HCT116 (cell line): ENCODE results near the gene MRPS5. TPM values are rescaled to one million over a fixed set of nuclear protein-coding genes. Genes with fewer than 3 reads are reported as not detected.

Experiments used
- ATAC-seq: fragments of 200-7000 bp; cut with Tn5 transposase; 2 replicates; pipeline ENCODE4 v1.9.1; 2020; ENCODE audit warnings: mild to moderate bottlenecking, moderate library complexity
- BruUV-seq: library from RNA; stranded (reverse); fragments of 400-500 nt; replicated peaks from 2 replicates; lab custom pipeline; 2021; lab: Mats Ljungman, UMichigan
- CTCF ChIA-PET: fragments of 300-600 bp; sonication (Branson Sonifier 250); formaldehyde crosslinking; loops from one replicate; lab custom pipeline; 2021; ENCODE audit warnings: antibody characterized with exemption; lab: Charles Lee
- POLR2A ChIA-PET: fragments of 300-600, 350-600 bp; sonication (Branson Sonifier 250); formaldehyde crosslinking; loops from one replicate; lab custom pipeline; 2021; ENCODE audit warnings: antibody characterized with exemption; lab: Charles Lee
- RAD21 ChIA-PET, 2 experiments: fragments of 300-600 bp; sonication (Branson Sonifier 250); formaldehyde crosslinking; loops; one replicate each; lab custom pipeline; 2023; ENCODE audit warnings: low total read pairs in 2 of 2; ENCODE audit not compliant: uncharacterized antibody in 2 of 2, unreplicated experiment in 2 of 2, low non-redundant PET in 1 of 2; lab: Charles Lee
- DNase-seq: peaks from one replicate; pipeline ENCODE4 v3.0.0-alpha.2; 2010; ENCODE audit warnings: low read depth, low spot score
- H2AFZ ChIP-seq: fragments of 200-600 bp; shearing (Covaris generic), sonication (generic); 2 replicates; pipeline ENCODE4 v1.6.1; 2017; ENCODE audit warnings: low read depth, mixed run types, mixed read lengths, antibody characterized with exemption, low read length; ENCODE audit not compliant: poor library complexity, severe bottlenecking
- H3K27ac ChIP-seq: 2 replicates; pipeline ENCODE4 v1.5.1; 2012; ENCODE audit warnings: low read depth, low read length
- H3K27me3 ChIP-seq: fragments of 200-600 bp; sonication (generic); 2 replicates; pipeline ENCODE4 v1.6.1; 2016; ENCODE audit warnings: mixed run types, low read length, mixed read lengths; ENCODE audit not compliant: insufficient read depth
- H3K36me3 ChIP-seq, 2 experiments: fragments of 200-500 bp in 1 of 2; fragments of 200-600 bp in 1 of 2; sonication (Bioruptor generic) in 1 of 2; sonication (generic) in 1 of 2; 2 replicates each; pipeline versions ENCODE4 v1.5.1 to v1.6.1; 2014 to 2016; ENCODE audit warnings: low read length in 2 of 2, inconsistent platforms in 1 of 2, mixed read lengths in 1 of 2, mixed run types in 1 of 2; ENCODE audit not compliant: insufficient read depth in 2 of 2, control insufficient read depth in 1 of 2
- H3K4me1 ChIP-seq, 2 experiments: fragments of 200-600 bp in 1 of 2; sonication (generic) in 1 of 2; 2 replicates each; pipeline versions ENCODE4 v1.5.1 to v1.6.1; 2012 to 2017; ENCODE audit warnings: low read length in 2 of 2, inconsistent platforms in 1 of 2, mild to moderate bottlenecking in 1 of 2, mixed read lengths in 1 of 2, mixed run types in 1 of 2, moderate library complexity in 1 of 2; ENCODE audit not compliant: insufficient read depth in 2 of 2, control insufficient read depth in 1 of 2
- H3K4me2 ChIP-seq: fragments of 200-600 bp; sonication (generic); 2 replicates; pipeline ENCODE4 v1.6.1; 2017; ENCODE audit warnings: mixed run types, low read length, mixed read lengths
- H3K4me3 ChIP-seq, 2 experiments: fragments of 200-600 bp in 1 of 2; sonication (generic) in 1 of 2; replicated peaks in 1 of 2; 2 replicates each; pipeline ENCODE4 v1.5.1; 2011 to 2016; ENCODE audit warnings: low read length in 2 of 2, control low read depth in 1 of 2, low read depth in 1 of 2, mild to moderate bottlenecking in 1 of 2, mixed read lengths in 1 of 2, mixed run types in 1 of 2
- H3K79me2 ChIP-seq: fragments of 200-600 bp; sonication (generic); 2 replicates; pipeline ENCODE4 v1.6.1; 2017; ENCODE audit warnings: mild to moderate bottlenecking, mixed run types, low read length, moderate library complexity, mixed read lengths; ENCODE audit not compliant: insufficient read depth
- H3K9ac ChIP-seq: fragments of 200-600 bp; sonication (generic); 2 replicates; pipeline ENCODE4 v1.6.1; 2016; ENCODE audit warnings: low read length, mixed read lengths
- H3K9me2 ChIP-seq: fragments of 200-600 bp; sonication (generic), shearing (Covaris generic); 2 replicates; pipeline ENCODE4 v1.6.1; 2017; ENCODE audit warnings: mixed run types, mild to moderate bottlenecking, moderate library complexity; ENCODE audit not compliant: insufficient read depth
- H3K9me3 ChIP-seq, 2 experiments: fragments of 200-500 bp in 1 of 2; fragments of 200-600 bp in 1 of 2; sonication (Bioruptor generic) in 1 of 2; sonication (generic) in 1 of 2; 2 replicates each; pipeline ENCODE4 v1.6.1; 2014 to 2017; ENCODE audit warnings: low read length in 2 of 2, mixed read lengths in 2 of 2, inconsistent platforms in 1 of 2, low read depth in 1 of 2, mild to moderate bottlenecking in 1 of 2, mixed run types in 1 of 2, moderate library complexity in 1 of 2; ENCODE audit not compliant: control insufficient read depth in 1 of 2, insufficient read depth in 1 of 2
- H4K20me1 ChIP-seq: fragments of 200-600 bp; sonication (generic), shearing (Covaris generic); 2 replicates; pipeline ENCODE4 v1.6.1; 2017; ENCODE audit warnings: mixed run types, mild to moderate bottlenecking, moderate library complexity; ENCODE audit not compliant: insufficient read depth
- ATF3 ChIP-seq: IDR thresholded peaks from 2 replicates; pipeline ENCODE4 v1.6.1; 2012
- CBX3 ChIP-seq: IDR thresholded peaks from 2 replicates; pipeline ENCODE4 v1.6.1; 2012; ENCODE audit warnings: low read depth
- CEBPB ChIP-seq: IDR thresholded peaks from 2 replicates; pipeline ENCODE4 v1.6.1; 2012; ENCODE audit warnings: low read depth
- CTCF ChIP-seq, 3 experiments: fragments of 200-600 bp in 1 of 3; sonication (generic) in 1 of 3; IDR thresholded peaks in 2 of 3; conservative IDR thresholded peaks in 1 of 3; 2 replicates each; pipeline ENCODE4 v1.5.1; 2012 to 2017; ENCODE audit warnings: low read depth in 2 of 3, low read length in 2 of 3, antibody characterized with exemption in 1 of 3, borderline replicate concordance in 1 of 3, control low read depth in 1 of 3, mild to moderate bottlenecking in 1 of 3, mixed read lengths in 1 of 3, mixed run types in 1 of 3, moderate library complexity in 1 of 3; ENCODE audit not compliant: insufficient read depth in 1 of 3
- ELF1 ChIP-seq: IDR thresholded peaks from 2 replicates; pipeline ENCODE4 v1.6.1; 2012; ENCODE audit warnings: low read depth, borderline replicate concordance
- EZH2 ChIP-seq: fragments of 200-600 bp; sonication (generic); IDR thresholded peaks from 2 replicates; pipeline ENCODE4 v1.6.1; 2017; ENCODE audit warnings: antibody characterized with exemption, mixed run types
- EZH2phosphoT487 ChIP-seq: fragments of 200-600 bp; IDR thresholded peaks from 2 replicates; pipeline ENCODE4 v1.6.1; 2018; ENCODE audit warnings: antibody characterized with exemption, borderline replicate concordance
- FOSL1 ChIP-seq: IDR thresholded peaks from 2 replicates; pipeline ENCODE4 v1.6.1; 2012; ENCODE audit warnings: low read depth
- MAX ChIP-seq: IDR thresholded peaks from 2 replicates; pipeline ENCODE4 v1.6.1; 2012
- POLR2A ChIP-seq: IDR thresholded peaks from 2 replicates; pipeline ENCODE4 v1.7.0; 2011; ENCODE audit warnings: borderline replicate concordance; ENCODE audit not compliant: insufficient read depth, insufficient read length; ENCODE audit errors: extremely low read depth
- RAD21 ChIP-seq: IDR thresholded peaks from 2 replicates; pipeline ENCODE4 v1.6.1; 2012; ENCODE audit warnings: low read depth, mild to moderate bottlenecking
- SIN3A ChIP-seq: IDR thresholded peaks from 2 replicates; pipeline ENCODE4 v1.6.1; 2012; ENCODE audit warnings: low read depth
- SP1 ChIP-seq: IDR thresholded peaks from 2 replicates; pipeline ENCODE4 v1.6.1; 2012; ENCODE audit warnings: low read depth
- SRF ChIP-seq: IDR thresholded peaks from 2 replicates; pipeline ENCODE4 v1.6.1; 2012; ENCODE audit warnings: low read depth
- TCF7L2 ChIP-seq: IDR thresholded peaks from 2 replicates; pipeline ENCODE4 v1.7.0; 2011; ENCODE audit warnings: borderline replicate concordance, inconsistent platforms; ENCODE audit not compliant: insufficient read depth, insufficient read length; ENCODE audit errors: extremely low read depth
- YY1 ChIP-seq: IDR thresholded peaks from 2 replicates; pipeline ENCODE4 v1.6.1; 2011; ENCODE audit warnings: low read length, low read depth, moderate library complexity, mild to moderate bottlenecking; ENCODE audit not compliant: insufficient replicate concordance; ENCODE audit errors: extremely low read depth
- ZFX ChIP-seq: fragments of 450-650 bp; IDR thresholded peaks from 2 replicates; pipeline ENCODE4 v1.6.1; 2017
- ZNF274 ChIP-seq: fragments of 200-500 bp; sonication (Bioruptor generic); IDR thresholded peaks from 2 replicates; pipeline ENCODE4 v1.6.1; 2014; ENCODE audit warnings: mild to moderate bottlenecking, low read depth, low read length, inconsistent platforms
- intact Hi-C: fragments of 100-400 bp; cut with micrococcal nuclease; formaldehyde crosslinking; loops from 2 replicates; pipeline ENCODE4 v1.10.0; 2022
- total RNA-seq: library from RNA; stranded (reverse); gene quantifications from one replicate; pipeline ENCODE4 v1.2.1, GENCODE V29; 2021; ENCODE audit not compliant: unreplicated experiment

MRPS5 gene
- total RNA-seq, 1 experiment from 2014 or later: 70.6 TPM

- no peaks in the 10 kb centered on the region for H3K79me2 ChIP-seq
- no peaks in the 10 kb centered on the region for H3K36me3 ChIP-seq
- TF ChIP-seq ZFX (no peak), EZH2phosphoT487 (no peak), MAX (no peak), SRF (no peak), TCF7L2 (no peak), CEBPB (no peak), POLR2A (no peak), ZNF274 (no peak), SIN3A (no peak), CTCF (IDR thresholded peaks at IDR 0.05 in 2 of 3, conservative IDR thresholded peaks at IDR 0.05 in 1 of 3; ENCODE audit: borderline replicate concordance in 1 of 3, insufficient read depth in 1 of 3, low read depth in 2 of 3, low read length in 2 of 3) (no peak), CBX3 (no peak), YY1 (no peak), ELF1 (no peak), ATF3 (no peak), RAD21 (no peak), FOSL1 (no peak), EZH2 (no peak), SP1 (no peak)
- no peak overlapping the region for H3K4me2 ChIP-seq
- H3K9ac ChIP-seq: no peak overlapping the region
- ChIA-PET POLR2A (no interaction called here), RAD21 (no interaction called here), CTCF (interaction anchor here (2.0 kb wide), 1 partner anchor 41 kb away, joined by 18 read pairs; no protein-coding TSS in a partner anchor)
- ATAC-seq: no peak
- H2AFZ ChIP-seq: no peak overlapping the region
- no peaks in the 10 kb centered on the region for H3K9me2 ChIP-seq
- H4K20me1 ChIP-seq: no peaks in the 10 kb centered on the region
- H3K4me3 ChIP-seq: no peak overlapping the region
- no peak for DNase-seq
- BruUV-seq: no TSS peak
- no peak overlapping the region for H3K27ac ChIP-seq
- H3K27me3 ChIP-seq: 0 out of 2 replicates have a peak, but pooled peaks cover 6% of the 10 kb centered on the region
- intact Hi-C loops: no loop called here
- H3K4me1 ChIP-seq: peaks cover 5 to 15% of the 10 kb centered on the region in 2 experiments; a peak in 3 of 4 replicates
- no peaks in the 10 kb centered on the region for H3K9me3 ChIP-seq
Observed at GRCh38 chr2:95074663-95075439, 46.8 kb downstream of the MRPS5 start.
